MM.1S (cell line): Measurements from ENCODE around the gene PRSS33.

Experiments
- DNase-seq: peaks from one replicate; pipeline ENCODE4 v3.0.0-alpha.2; 2015
- H2AFZ ChIP-seq: fragments of 300-600 bp; sonication (generic); 2 replicates; pipeline ENCODE4 v1.6.0; 2016; ENCODE audit warnings: antibody characterized with exemption, low read length
- H3F3A ChIP-seq: fragments of 300-600 bp; sonication (generic); 2 replicates; pipeline ENCODE4 v1.6.1; 2016; ENCODE audit warnings: mild to moderate bottlenecking, antibody characterized with exemption, low read length, moderate library complexity, mixed read lengths; ENCODE audit not compliant: insufficient read depth
- H3K27ac ChIP-seq: fragments of 300-600 bp; sonication (generic); 2 replicates; pipeline ENCODE4 v1.5.1; 2016; ENCODE audit warnings: mild to moderate bottlenecking, low read length
- H3K27me3 ChIP-seq: fragments of 300-600 bp; sonication (generic); replicated peaks from 2 replicates; pipeline ENCODE4 v1.6.0; 2016; ENCODE audit warnings: low read length; ENCODE audit not compliant: insufficient read depth
- H3K36me3 ChIP-seq: fragments of 300-600 bp; sonication (generic); replicated peaks from 2 replicates; pipeline ENCODE4 v1.6.1; 2016; ENCODE audit warnings: mild to moderate bottlenecking, low read length, mixed read lengths; ENCODE audit not compliant: insufficient read depth
- H3K4me1 ChIP-seq: fragments of 300-600 bp; sonication (generic); 2 replicates; pipeline ENCODE4 v1.6.1; 2016; ENCODE audit warnings: low read length, mixed read lengths
- H3K4me2 ChIP-seq: fragments of 300-600 bp; sonication (generic); 2 replicates; pipeline ENCODE4 v1.6.0; 2016; ENCODE audit warnings: low read depth, low read length
- H3K4me3 ChIP-seq: fragments of 300-600 bp; sonication (generic); 2 replicates; pipeline ENCODE4 v1.5.1; 2016; ENCODE audit warnings: low read length, mixed read lengths
- H3K79me2 ChIP-seq: fragments of 300-600 bp; sonication (generic); 2 replicates; pipeline ENCODE4 v1.6.1; 2016; ENCODE audit warnings: mixed run types, low read length, mixed read lengths
- H3K9ac ChIP-seq: fragments of 300-600 bp; sonication (generic); 2 replicates; pipeline ENCODE4 v1.6.1; 2016; ENCODE audit warnings: low read length, mixed read lengths
- H3K9me2 ChIP-seq: fragments of 300-600 bp; sonication (generic); replicated peaks from 2 replicates; pipeline ENCODE4 v1.6.1; 2016; ENCODE audit warnings: mild to moderate bottlenecking, low read length, mixed read lengths; ENCODE audit not compliant: insufficient read depth
- H3K9me3 ChIP-seq: fragments of 300-600 bp; sonication (generic); replicated peaks from 2 replicates; pipeline ENCODE4 v1.6.1; 2016; ENCODE audit warnings: mild to moderate bottlenecking, low read length, mixed read lengths; ENCODE audit not compliant: insufficient read depth
- H4K20me1 ChIP-seq: fragments of 300-600 bp; sonication (generic); 2 replicates; pipeline ENCODE4 v1.6.1; 2016; ENCODE audit warnings: mild to moderate bottlenecking, low read length, moderate library complexity, mixed read lengths; ENCODE audit not compliant: insufficient read depth
- EZH2 ChIP-seq: fragments of 300-600 bp; sonication (generic); optimal IDR thresholded peaks from 2 replicates; pipeline ENCODE3; 2017; ENCODE audit warnings: low read depth, mild to moderate bottlenecking, antibody characterized with exemption, low read length, mixed read lengths
- EZH2phosphoT487 ChIP-seq: fragments of 300-600 bp; sonication (generic); IDR thresholded peaks from 2 replicates; pipeline ENCODE4 v1.6.1; 2018; ENCODE audit warnings: antibody characterized with exemption, low read length
- TF ChIP-seq, protein P1 (sequence below): fragments of 300-600 bp; sonication (generic); IDR thresholded peaks from 2 replicates; pipeline ENCODE4 v1.5.1; 2016; ENCODE audit warnings: antibody characterized with exemption, low read length, mixed read lengths

PRSS33 gene

DNA sequence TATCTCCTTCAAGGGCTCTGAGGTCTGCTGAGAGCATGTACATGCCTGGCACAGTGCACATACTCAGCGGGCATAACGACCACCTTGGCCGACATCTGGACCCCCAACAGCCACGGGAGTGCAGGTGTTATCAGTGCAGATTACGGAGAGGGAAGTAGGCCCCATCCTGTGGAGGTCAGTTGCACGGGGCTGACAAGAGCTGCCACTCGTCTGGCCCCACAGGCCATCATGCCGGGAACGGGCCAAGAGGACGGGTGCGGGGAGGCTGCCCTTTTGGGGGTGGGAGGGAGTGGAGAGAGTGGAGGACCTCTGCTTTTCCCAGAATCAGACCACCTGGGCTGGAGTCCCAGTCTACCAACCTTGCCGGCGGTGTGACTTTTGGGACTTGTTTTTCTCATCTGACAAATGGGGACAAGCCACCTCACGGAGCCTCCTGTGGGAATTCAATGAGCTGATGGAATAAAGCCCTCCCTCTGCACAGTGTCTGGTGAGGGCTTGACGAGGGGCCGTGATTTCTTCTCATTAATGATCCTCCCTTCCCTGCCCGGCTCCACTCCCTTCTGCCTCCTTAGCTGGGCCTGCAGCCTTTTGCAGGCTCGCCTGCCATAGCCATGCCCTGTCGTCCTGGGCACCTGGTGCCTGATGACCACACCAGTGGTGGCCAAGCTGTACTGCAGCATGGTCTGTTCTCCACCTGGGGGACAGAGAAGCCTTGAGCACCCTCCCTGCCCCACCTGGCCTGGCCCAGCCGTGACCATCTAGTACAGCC is 4.6 kb downstream of the PRSS33 start:
- H3K4me3 ChIP-seq = no peak overlapping the region
- H3K9ac ChIP-seq = no peak overlapping the region
- H4K20me1 ChIP-seq = no peaks in the 10 kb centered on the region
- DNase-seq = no peak
- no peaks in the 10 kb centered on the region for H3F3A ChIP-seq
- H3K9me3 ChIP-seq = no peaks in the 10 kb centered on the region
- H3K27me3 ChIP-seq = peaks cover 31% of the 10 kb centered on the region
- H3K4me2 ChIP-seq = no peak overlapping the region
- H3K36me3 ChIP-seq = no peaks in the 10 kb centered on the region
- no peak for TF ChIP-seq EZH2
- no peak overlapping the region for H3K27ac ChIP-seq
- peaks cover 9% of the 10 kb centered on the region for H3K79me2 ChIP-seq
- no peak overlapping the region for H2AFZ ChIP-seq
- H3K4me1 ChIP-seq = peaks cover 5% of the 10 kb centered on the region; the same call in 1 of the 2 replicates
- no peaks in the 10 kb centered on the region for H3K9me2 ChIP-seq

DNA sequence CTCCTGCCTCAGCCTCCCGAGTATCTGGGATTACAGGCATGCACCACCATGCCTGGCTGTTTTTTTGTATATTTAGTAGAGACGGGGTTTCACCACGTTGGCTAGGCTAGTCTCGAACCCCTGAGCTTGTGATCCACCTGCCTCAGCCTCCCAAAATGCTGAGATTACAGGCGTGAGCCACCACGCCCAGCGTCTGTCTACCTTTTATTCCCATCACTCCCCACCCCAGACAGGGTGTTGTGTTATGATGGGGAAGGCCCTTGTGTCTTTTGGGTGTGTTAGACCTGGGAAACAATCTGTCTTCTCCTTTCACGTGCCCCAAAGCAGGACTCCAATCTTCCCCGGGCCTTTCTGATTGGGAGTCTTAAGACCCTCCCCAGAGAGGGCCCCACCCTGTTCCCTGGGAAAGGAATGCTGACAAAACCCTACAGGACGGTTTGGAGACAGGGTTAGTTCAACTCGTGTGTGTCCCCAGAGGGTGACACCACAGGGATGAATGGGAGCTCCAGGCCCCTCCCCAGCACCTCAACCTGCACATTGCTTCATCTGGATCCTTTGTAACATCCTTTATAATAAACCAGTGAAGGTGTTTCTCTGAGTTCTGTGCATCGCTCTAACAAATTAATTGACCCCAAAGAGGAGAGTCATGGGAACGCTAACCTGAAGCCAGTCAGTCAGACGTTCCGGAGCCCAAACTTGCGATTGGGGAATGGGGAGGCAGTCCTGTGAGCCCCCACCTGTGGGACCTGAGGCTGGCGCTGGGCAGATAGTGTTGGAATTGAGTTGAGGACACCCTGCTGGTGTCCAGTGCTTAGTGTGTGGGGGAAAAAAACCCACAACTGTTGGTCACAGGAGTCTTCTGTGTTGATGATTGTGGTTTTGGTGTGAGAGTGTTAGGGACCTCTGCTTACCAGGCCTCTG is 7.1 kb downstream of the PRSS33 start:
- Histone ChIP-seq H3K27me3 (peaks cover 13% of the 10 kb centered on the region), H3K79me2 (peaks cover 32% of the 10 kb centered on the region), H2AFZ (no peak overlapping the region), H3K9me2 (no peaks in the 10 kb centered on the region), H4K20me1 (no peaks in the 10 kb centered on the region), H3K9ac (no peak overlapping the region), H3F3A (no peaks in the 10 kb centered on the region), H3K4me2 (no peak overlapping the region), H3K9me3 (no peaks in the 10 kb centered on the region), H3K36me3 (no peaks in the 10 kb centered on the region), H3K27ac (no peak overlapping the region), H3K4me3 (no peak overlapping the region), H3K4me1 (peaks cover 14% of the 10 kb centered on the region; the same call in 1 of the 2 replicates)
- DNase-seq = no peak
- no peak for TF ChIP-seq EZH2phosphoT487
- TF ChIP-seq, protein P1, sequence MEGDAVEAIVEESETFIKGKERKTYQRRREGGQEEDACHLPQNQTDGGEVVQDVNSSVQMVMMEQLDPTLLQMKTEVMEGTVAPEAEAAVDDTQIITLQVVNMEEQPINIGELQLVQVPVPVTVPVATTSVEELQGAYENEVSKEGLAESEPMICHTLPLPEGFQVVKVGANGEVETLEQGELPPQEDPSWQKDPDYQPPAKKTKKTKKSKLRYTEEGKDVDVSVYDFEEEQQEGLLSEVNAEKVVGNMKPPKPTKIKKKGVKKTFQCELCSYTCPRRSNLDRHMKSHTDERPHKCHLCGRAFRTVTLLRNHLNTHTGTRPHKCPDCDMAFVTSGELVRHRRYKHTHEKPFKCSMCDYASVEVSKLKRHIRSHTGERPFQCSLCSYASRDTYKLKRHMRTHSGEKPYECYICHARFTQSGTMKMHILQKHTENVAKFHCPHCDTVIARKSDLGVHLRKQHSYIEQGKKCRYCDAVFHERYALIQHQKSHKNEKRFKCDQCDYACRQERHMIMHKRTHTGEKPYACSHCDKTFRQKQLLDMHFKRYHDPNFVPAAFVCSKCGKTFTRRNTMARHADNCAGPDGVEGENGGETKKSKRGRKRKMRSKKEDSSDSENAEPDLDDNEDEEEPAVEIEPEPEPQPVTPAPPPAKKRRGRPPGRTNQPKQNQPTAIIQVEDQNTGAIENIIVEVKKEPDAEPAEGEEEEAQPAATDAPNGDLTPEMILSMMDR = no peak
- no peak for TF ChIP-seq EZH2

DNA sequence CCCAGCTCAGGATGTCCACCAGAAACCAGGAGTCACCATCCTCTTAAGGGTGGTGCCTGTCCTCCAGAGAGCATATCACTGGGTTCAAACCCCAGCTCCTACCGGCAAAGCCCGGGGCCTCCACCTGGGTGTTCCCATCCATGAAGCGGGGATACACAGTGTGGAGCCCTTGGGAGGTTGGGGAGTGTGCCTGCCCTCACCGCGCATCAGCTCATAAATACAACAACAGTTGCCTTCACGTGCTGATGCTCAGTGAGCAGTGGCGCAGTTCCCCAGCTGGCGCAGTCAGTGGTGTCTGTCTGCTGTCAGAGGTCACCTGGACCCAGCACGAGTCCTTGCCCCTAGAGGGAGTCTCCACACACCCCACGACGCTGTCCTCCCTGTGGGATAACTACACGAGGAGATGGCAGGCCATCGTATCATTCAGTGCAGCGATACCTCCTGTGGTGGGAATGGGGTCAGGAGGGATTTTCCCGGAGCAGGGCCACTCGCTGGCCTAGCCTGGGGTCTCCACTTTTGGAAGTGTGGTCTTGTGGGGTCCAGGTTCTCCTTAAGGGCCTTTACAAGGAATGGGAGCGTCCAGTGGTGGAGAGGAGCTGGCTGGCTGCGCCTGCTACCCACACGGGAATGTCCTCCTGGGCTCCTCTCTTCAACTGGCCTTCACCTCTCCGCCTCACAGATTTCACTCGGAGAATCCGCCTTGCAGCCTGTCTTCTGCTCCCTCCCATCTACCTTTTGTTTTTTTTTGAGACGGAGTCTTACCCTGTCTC is 8.0 kb downstream of the PRSS33 start:
- Histone ChIP-seq H3K27me3 (peaks cover 9% of the 10 kb centered on the region), H3F3A (no peaks in the 10 kb centered on the region), H3K4me1 (peaks cover 14% of the 10 kb centered on the region; the same call in 1 of the 2 replicates), H3K9me2 (no peaks in the 10 kb centered on the region), H3K36me3 (no peaks in the 10 kb centered on the region), H4K20me1 (no peaks in the 10 kb centered on the region), H3K4me2 (no peak overlapping the region), H3K9ac (no peak overlapping the region), H3K9me3 (no peaks in the 10 kb centered on the region), H2AFZ (no peak overlapping the region), H3K79me2 (peaks cover 37% of the 10 kb centered on the region), H3K27ac (no peak overlapping the region), H3K4me3 (no peak overlapping the region)
- no peak for DNase-seq
- TF ChIP-seq EZH2 (no peak), EZH2phosphoT487 (no peak)
- TF ChIP-seq, protein P1 = no peak
